Suppressor macrophage treated with lipopolysaccharide for 4 hours (primary cell): Measurements from ENCODE around the gene ABCA6.
A peak's percentile ranks its signal among the peaks of the same experiment; 100 is the strongest.

Experiments used
- DNase-seq: peaks from one replicate; pipeline ENCODE4 v3.0.0-alpha.2; 2020

The ABCA6 gene

GRCh38 chr17:69046121-69046807, 95.4 kb downstream of the ABCA6 start:
- DNase-seq, result no peak

GRCh38 chr17:69045646-69046045, 96.0 kb downstream of the ABCA6 start:
- DNase-seq, result no peak

- DNase-seq, result no peak
Observed at GRCh38 chr17:69044371-69044770, 97.3 kb downstream of the ABCA6 start.

- DNase-seq, result peak; percentile 47
Observed at GRCh38 chr17:69043098-69043734, 98.5 kb downstream of the ABCA6 start.

GRCh38 chr17:69042308-69042707, 99.4 kb downstream of the ABCA6 start:
- DNase-seq, result no peak

- DNase-seq, result no peak
Observed at GRCh38 chr17:69031839-69032238, 109.9 kb downstream of the ABCA6 start.

GRCh38 chr17:69030169-69030568, 111.5 kb downstream of the ABCA6 start:
- DNase-seq, result no peak
